DMS 273 (cell line): ENCODE measurements around the gene ZNF146.
"Not testable (repeated sequence)": the region's sequence is repeated elsewhere in the genome, so short reads cannot be mapped to it uniquely, and the experiment has no call there.

ENCODE experiments used
- DNase-seq: peaks from one replicate; lab custom pipeline; 2025; ENCODE audit not compliant: unreplicated experiment; lab: John Stamatoyannopoulos, UW

ZNF146 gene

GRCh38 chr19:36233626-36234025, 18.7 kb downstream of the ZNF146 start:
- DNase-seq: not testable (repeated sequence)

- DNase-seq: no peak
Measured at GRCh38 chr19:36236304-36236945, 21.5 kb downstream of the ZNF146 start.

GRCh38 chr19:36236946-36237310, 22.0 kb downstream of the ZNF146 start:
- DNase-seq: no peak

- DNase-seq: peak; percentile 30
Measured at GRCh38 chr19:36244066-36244465, 29.2 kb downstream of the ZNF146 start.

GRCh38 chr19:36245210-36246005, 30.5 kb downstream of the ZNF146 start:
- DNase-seq: peak; percentile 80

- peak; percentile 34 for DNase-seq
Measured at GRCh38 chr19:36246006-36246481, 31.1 kb downstream of the ZNF146 start.

- DNase-seq: no peak
Measured at GRCh38 chr19:36252047-36252446, 37.1 kb downstream of the ZNF146 start.

GRCh38 chr19:36254848-36255247, 39.9 kb downstream of the ZNF146 start:
- no peak for DNase-seq

- DNase-seq: no peak
Measured at GRCh38 chr19:36255316-36255715, 40.4 kb downstream of the ZNF146 start.

- DNase-seq: no peak
Measured at GRCh38 chr19:36256064-36256463, 41.2 kb downstream of the ZNF146 start.

- no peak for DNase-seq
Measured at GRCh38 chr19:36256853-36257519, 42.1 kb downstream of the ZNF146 start.

- no peak for DNase-seq
Measured at GRCh38 chr19:36257520-36257876, 42.6 kb downstream of the ZNF146 start.

GRCh38 chr19:36258028-36258875, 43.3 kb downstream of the ZNF146 start:
- DNase-seq: no peak

GRCh38 chr19:36259211-36259610, 44.3 kb downstream of the ZNF146 start:
- no peak for DNase-seq

- no peak for DNase-seq
Measured at GRCh38 chr19:36265064-36265463, 50.2 kb downstream of the ZNF146 start.

- DNase-seq: no peak
Measured at GRCh38 chr19:36265856-36266374, 51.0 kb downstream of the ZNF146 start.

- DNase-seq: no peak
Measured at GRCh38 chr19:36266375-36266961, 51.6 kb downstream of the ZNF146 start.

- no peak for DNase-seq
Measured at GRCh38 chr19:36267061-36267845, 52.3 kb downstream of the ZNF146 start.

- DNase-seq: not testable (repeated sequence)
Measured at GRCh38 chr19:36268081-36268480, 53.2 kb downstream of the ZNF146 start.

GRCh38 chr19:36268591-36268990, 53.7 kb downstream of the ZNF146 start:
- DNase-seq: not testable (repeated sequence)
